SK-N-MC (cell line): ENCODE measurements around the gene GNAO1.

ENCODE experiments used
- EZH2 ChIP-seq: fragments of 200-600 bp; sonication (generic); IDR thresholded peaks from one replicate; pipeline ENCODE4 v1.6.1; 2017; ENCODE audit warnings: antibody characterized with exemption
- FOXP2 ChIP-seq: optimal IDR thresholded peaks from 2 replicates; pipeline ENCODE3; 2011; ENCODE audit warnings: mild to moderate bottlenecking, moderate library complexity; ENCODE audit not compliant: insufficient read depth; ENCODE audit errors: extremely low read length, control extremely low read depth
- POLR2AphosphoS5 ChIP-seq: IDR thresholded peaks from 2 replicates; pipeline ENCODE4 v1.6.1; 2012; ENCODE audit warnings: mild to moderate bottlenecking, low read depth, low read length, borderline replicate concordance

GRCh38 chr16:56384074-56384721 lies 192.9 kb downstream of the GNAO1 start:
- TF ChIP-seq POLR2AphosphoS5, result no peak
- no peak for TF ChIP-seq EZH2
- TF ChIP-seq FOXP2, result no peak
